AG09319 (cell line): Measurements from ENCODE around the gene PLXDC2.

Source experiments
- DNase-seq: peaks from one replicate; pipeline ENCODE4 v3.0.0-alpha.2; 2010; ENCODE audit warnings: low read depth; ENCODE audit errors: extremely low read depth
- TF ChIP-seq, protein P1 (sequence below): IDR thresholded peaks from 2 replicates; pipeline ENCODE4 v1.5.1; 2011; ENCODE audit warnings: low read depth, mild to moderate bottlenecking, inconsistent platforms, low read length, moderate library complexity

PLXDC2 gene

GRCh38 chr10:19954601-19955000, 138.4 kb downstream of the PLXDC2 start:
- TF ChIP-seq, protein P1, sequence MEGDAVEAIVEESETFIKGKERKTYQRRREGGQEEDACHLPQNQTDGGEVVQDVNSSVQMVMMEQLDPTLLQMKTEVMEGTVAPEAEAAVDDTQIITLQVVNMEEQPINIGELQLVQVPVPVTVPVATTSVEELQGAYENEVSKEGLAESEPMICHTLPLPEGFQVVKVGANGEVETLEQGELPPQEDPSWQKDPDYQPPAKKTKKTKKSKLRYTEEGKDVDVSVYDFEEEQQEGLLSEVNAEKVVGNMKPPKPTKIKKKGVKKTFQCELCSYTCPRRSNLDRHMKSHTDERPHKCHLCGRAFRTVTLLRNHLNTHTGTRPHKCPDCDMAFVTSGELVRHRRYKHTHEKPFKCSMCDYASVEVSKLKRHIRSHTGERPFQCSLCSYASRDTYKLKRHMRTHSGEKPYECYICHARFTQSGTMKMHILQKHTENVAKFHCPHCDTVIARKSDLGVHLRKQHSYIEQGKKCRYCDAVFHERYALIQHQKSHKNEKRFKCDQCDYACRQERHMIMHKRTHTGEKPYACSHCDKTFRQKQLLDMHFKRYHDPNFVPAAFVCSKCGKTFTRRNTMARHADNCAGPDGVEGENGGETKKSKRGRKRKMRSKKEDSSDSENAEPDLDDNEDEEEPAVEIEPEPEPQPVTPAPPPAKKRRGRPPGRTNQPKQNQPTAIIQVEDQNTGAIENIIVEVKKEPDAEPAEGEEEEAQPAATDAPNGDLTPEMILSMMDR = no peak
- no peak for DNase-seq

DNA sequence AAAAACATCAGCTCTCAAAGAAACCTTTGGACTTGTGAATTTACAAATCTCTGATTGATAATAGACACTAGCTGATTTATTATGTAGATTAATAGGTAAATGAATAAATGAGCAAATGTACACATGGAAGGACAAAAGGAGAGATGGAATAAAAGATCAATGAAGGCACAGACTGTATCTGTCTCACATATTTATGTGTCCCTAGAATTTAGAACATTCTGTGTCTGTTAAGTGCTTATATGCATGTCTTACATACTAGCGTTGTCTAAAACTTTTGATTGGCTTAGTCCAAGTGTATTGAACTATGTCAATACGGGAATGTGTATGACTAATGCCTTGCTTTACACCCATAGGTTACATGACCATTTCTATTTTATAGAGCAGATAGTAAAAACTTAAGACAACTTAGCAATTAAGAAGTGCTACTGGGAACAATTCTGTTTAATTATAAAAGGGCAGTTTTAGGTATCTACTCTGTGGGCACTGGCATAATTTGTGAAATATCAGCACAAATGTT, 140.3 kb downstream of the PLXDC2 start:
- DNase-seq = no peak
- TF ChIP-seq, protein P1 = no peak

DNA sequence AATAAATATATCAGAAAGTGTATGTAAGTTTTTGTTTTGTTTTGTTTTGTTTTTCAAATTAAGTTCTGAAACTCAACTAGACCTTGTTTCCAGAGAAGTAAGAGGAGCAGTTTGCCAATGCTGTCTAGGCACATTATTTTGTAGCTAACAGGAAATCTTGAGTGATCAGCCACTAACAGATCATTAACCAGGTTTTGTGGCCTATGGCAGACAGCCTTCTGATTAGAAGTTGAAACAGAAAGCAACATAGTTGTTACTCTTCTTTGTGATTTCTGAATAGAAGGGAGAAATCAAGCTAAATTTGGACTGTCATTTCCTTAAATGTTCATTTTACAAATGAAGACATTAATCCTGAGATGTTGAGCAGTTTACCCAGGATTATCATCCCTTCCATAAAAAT, 142.6 kb downstream of the PLXDC2 start:
- DNase-seq = no peak
- TF ChIP-seq, protein P1 = no peak

GRCh38 chr10:19961076-19962053, 145.1 kb downstream of the PLXDC2 start:
- no peak for DNase-seq
- TF ChIP-seq, protein P1 = no peak

DNA sequence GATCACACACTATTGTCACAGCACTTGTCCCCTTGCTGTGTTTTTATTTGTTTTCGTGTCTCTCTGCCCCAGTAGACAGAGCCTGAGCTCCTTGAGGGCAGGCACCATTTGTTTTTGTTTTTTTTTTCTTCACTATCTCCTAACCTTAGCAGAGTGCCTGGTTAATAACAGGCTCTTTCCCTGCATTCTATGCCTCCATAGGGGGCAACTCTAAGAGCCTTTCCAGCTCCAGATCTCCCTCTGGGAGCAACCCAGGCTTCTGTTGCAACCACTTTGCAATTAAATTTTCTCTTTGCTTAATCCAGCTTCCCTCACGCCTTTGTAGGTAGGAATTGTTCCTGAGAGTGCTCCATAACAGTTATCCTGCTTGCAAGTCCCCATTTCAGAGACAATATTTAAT, 148.4 kb downstream of the PLXDC2 start:
- TF ChIP-seq, protein P1 = no peak
- no peak for DNase-seq

- TF ChIP-seq, protein P1 = no peak
- no peak for DNase-seq
Observed at GRCh38 chr10:19966751-19967150, 150.5 kb downstream of the PLXDC2 start.

DNA sequence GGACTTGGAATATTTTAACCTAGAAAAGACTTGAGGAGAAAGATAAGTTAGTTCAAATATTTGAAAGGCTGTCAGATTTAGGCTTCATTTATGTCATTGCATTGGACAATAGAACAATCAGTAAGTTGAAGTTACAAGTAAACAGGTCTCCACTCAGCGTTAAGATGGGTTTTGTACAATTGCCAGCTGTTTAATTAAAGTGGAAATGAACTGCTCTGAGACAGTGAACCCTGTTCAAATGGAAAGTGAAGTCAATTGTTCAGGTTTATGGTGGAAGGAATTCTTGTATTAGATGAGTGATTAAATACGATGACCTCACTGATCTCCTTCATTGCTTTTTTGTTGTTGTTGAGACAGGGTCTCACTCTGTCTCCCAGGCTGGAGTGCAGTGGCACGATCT, 151.7 kb downstream of the PLXDC2 start:
- TF ChIP-seq, protein P1 = no peak
- DNase-seq = no peak
